HG03039 (cell line): ENCODE measurements around the gene OR52B2.

Source experiments
- ATAC-seq: cut with Tn5 transposase; IDR thresholded peaks from one replicate; pipeline ENCODE4 v1.9.1; 2021; ENCODE audit warnings: mild to moderate bottlenecking, moderate library complexity; ENCODE audit not compliant: unreplicated experiment

Gene OR52B2

DNA sequence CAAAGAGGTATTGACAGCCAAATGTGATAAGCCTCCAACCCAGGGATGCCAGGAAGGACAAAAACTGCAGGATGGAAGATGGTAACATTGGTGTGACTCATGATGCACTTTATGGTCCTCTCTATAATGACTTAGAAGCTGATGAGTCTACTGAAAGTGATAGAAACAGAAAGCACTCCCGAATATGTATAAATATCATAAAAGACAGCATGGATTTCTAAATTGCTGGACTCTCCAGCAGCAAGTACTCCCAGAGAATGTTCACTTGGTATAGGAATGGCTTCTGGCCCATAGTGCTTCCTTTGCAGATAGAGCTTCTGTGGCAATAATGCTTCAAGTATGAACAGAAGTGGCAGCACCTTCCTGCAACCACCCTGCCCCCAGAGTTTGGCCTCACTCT, at the start of gene OR52B2:
TSS of gene OR52B2 (minus strand) at position 101 of the 400 bp plus-strand sequence. CDS start at position 101, 0 bp downstream.
- no peak for ATAC-seq

- ATAC-seq = no peak
Measured at GRCh38 chr11:6219359-6219758, 49.2 kb upstream of the OR52B2 start.

- ATAC-seq = no peak
Measured at GRCh38 chr11:6217722-6218121, 47.6 kb upstream of the OR52B2 start.

GRCh38 chr11:6216501-6216900, 46.4 kb upstream of the OR52B2 start:
- no peak for ATAC-seq

DNA sequence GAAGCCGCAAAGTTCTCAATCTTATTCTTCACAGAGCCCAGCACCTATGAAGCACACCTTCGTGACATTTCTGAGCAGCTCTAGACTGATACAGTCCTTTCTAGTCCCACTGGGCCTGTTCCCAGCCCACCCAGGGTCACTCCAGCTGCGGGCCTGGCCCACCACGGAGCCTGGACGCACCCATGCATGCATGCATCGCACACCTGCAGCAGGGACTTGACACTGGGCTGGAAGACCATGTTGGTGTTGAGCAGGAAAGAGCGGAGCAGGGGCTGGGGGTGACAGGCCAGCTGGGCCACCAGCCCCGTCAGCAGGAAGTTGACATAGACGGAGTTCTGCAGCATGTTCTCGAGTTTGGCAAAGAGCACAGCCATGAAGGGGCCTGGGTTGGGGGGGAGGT, 44.4 kb upstream of the OR52B2 start:
- ATAC-seq = no peak

GRCh38 chr11:6210274-6210955, 40.3 kb upstream of the OR52B2 start:
- ATAC-seq = no peak

DNA sequence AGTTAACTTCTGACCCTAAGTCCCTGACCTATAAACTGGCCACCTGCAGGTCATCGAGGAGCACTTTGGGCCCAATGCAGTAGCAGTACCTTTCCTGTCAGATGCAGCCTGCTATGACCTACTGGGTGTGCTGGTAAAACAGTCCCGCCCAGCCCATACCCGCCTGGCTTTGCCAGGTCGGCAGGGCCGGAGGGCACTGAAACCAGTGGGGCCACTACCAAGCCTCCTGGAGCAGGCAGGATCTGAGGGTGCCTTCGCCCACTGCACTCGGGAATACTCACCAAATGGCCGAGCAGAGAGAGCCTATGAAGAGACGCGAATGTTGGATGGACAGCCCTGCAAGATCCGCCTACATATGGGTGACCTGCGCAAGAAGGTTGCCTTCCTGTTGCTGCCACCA, 39.7 kb upstream of the OR52B2 start:
- ATAC-seq = no peak

DNA sequence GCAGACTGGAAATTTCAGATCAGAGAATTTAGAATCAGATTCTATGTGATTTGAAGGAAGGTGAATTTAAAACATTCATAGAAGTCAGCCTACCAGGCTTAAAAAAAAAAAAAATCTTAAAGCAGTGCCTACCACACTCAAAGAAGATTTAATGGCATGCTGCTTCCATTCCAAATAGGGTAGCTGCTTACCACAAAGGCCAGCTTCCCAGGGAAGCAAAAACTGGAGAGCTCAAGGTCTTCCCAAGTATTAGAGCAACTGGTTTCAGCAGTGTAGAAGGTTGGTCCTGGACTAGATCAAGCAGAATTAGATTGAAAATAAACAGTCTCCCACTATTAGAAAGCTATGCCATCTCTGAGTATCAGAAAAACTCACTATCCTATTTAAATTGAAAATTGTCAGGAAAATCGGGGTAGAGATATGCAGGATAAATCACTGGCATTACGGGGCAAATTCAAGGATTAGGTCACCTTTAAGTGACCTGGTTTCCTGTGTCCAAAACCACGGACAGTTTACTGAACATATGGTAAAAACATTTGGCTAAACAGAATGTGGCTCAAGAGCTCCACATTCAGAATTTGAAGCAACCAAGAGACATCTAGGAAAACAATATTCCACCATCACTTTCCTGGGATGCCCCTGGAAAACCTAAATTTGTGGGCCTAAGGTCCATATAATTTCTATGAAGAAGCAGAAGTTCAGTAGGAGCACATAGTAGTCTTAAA, 36.5 kb upstream of the OR52B2 start:
- no peak for ATAC-seq

- ATAC-seq = no peak
Measured at GRCh38 chr11:6205366-6205765, 35.2 kb upstream of the OR52B2 start, which contains the start of gene C11orf42. Gene C11orf42, plus strand, starts transcription at chr11:6205557. Its CDS starts 59 bp downstream, at chr11:6205616.

- ATAC-seq = no peak
Measured at GRCh38 chr11:6204706-6205105, 34.6 kb upstream of the OR52B2 start.

- ATAC-seq = peak; percentile 55
Measured at GRCh38 chr11:6203327-6203726, 33.2 kb upstream of the OR52B2 start.

- ATAC-seq = no peak
Measured at GRCh38 chr11:6202041-6202440, 31.9 kb upstream of the OR52B2 start.

GRCh38 chr11:6201481-6201880, 31.4 kb upstream of the OR52B2 start:
- no peak for ATAC-seq

DNA sequence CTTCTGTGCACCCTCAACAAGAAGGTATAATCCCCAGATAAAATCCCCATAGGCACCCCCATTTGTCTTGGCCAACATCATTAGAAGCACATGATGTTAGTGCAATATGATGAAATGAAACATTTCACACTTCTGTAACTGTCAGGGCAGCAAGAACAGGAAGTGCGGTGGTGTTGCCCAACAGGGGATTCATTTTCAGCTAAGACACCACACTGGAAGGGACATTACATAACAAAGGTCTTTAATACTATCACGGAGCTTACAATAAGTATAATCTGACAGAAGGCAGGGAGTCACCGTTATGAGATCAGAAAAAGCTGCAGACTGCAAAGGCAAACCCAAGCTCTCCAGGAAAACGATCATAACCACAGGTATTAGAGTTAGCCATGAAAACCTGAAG, 30.8 kb upstream of the OR52B2 start:
- ATAC-seq = no peak

- ATAC-seq = no peak
Measured at GRCh38 chr11:6199174-6199810, 29.2 kb upstream of the OR52B2 start, which contains the start of gene OR52W1. Gene OR52W1, plus strand, starts transcription at chr11:6199224. Its CDS starts 0 bp downstream, at chr11:6199224.

- no peak for ATAC-seq
Measured at GRCh38 chr11:6197466-6198200, 27.5 kb upstream of the OR52B2 start.

DNA sequence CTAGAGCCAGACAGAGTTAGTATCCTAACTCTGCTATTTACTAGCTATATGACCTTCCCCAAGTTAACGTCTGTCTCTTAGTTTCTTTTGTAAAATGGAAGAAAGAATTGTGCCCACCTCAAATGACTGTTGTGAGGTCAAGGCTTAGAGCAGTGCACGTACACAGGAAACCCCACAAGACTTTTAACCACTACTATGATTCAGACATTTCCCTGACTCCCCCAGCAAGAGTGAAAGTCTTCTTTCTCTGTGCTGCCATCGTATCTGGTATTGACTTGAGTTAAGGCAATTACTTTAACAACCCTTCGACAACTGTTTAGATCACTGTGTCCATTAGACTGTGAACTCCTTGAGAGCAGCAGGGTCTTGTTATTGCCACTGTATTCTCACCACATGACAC, 26.3 kb upstream of the OR52B2 start:
- ATAC-seq = no peak

- ATAC-seq = no peak
Measured at GRCh38 chr11:6194065-6194581, 24.0 kb upstream of the OR52B2 start.

DNA sequence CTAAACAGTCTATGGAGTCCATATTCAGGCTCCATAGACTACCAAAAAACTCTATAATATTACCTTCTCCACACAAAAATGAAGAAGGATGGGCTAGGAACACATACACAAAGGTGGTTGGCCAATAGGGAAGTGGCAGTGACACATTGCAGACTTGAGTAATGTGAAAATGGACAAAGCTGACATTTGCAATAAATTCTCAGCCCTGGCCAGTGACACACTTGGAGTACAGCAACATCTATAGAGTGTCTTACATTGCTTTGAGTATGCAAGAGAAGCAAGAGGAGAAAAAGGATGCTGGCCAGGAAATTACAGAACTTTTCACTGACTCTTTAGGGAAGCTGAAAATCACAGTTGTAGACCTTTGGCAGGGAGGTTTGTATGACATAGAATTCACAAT, 21.6 kb upstream of the OR52B2 start:
- ATAC-seq = no peak

- ATAC-seq = no peak
Measured at GRCh38 chr11:6175440-6175839, 5.3 kb upstream of the OR52B2 start.
